NCI-H1694 treated with DMSO at 0.1 percent for 48 hours (cell line): ENCODE data around the gene ADARB2.

Source experiments
- DNase-seq: peaks from one replicate; lab custom pipeline; 2025; lab: John Stamatoyannopoulos, UW

The ADARB2 gene

DNA sequence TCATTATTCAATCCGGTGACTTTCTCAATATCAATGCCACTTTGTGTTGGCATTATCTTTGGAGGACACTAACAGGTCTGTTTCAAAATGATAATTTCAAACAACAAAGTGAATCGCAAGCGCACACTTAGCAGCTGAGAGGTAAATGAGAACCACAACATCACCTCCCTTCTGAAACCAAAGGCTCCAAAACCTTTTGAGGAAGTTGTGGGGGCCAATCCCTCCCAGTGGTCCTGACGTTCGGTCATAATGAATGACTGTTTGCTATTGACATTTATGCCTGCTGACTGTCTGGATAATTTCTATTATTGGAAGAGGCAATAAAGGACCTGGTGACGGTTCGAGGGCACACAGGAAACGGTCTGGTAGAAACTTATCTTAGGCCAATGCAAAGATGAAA is 1.8 kb downstream of the ADARB2 start:
- DNase-seq = no peak

DNA sequence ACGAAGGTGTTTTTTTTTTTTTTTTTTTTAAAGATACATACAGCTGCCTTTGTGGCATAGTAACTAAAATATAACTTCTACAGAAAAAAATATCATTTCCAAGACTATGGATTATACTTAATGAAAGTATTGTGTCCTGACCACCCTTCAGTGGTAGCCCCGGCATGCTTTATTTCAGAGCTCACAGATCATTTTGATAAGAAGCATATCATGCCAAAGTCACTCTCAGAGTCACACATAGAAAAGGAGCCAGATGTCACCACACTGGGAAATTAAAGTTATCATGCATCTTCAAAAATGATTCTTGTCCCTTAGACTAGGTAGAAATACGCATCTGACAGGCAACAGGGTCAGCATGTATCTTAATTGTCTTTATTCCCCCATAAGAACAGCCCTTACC is 3.0 kb downstream of the ADARB2 start:
- DNase-seq = peak; percentile 32

- DNase-seq = peak; percentile 21
These were observed 3.6 kb downstream of the ADARB2 start for GRCh38 chr10:1733720-1734119.

DNA sequence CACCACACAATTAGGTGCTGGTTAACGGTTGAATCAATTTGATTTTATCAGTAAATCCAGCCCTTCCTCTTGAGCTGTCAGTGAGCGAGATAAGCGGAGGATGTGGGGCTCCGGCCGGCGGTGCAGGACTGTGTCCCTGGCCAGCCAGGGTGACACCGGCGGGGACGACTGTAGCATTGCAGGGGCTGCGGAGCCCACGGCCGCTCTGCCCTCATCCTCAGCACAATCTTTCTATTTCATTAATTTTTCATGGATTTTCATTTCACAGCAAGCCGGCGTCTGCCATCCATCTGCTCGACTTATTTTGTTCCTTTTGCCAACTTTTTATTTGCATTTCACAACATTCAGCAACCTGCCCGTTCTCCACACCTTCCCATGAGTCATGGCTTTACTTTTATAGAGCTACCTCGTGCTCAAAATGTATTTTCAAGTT is 4.7 kb downstream of the ADARB2 start:
- peak; percentile 61 for DNase-seq

- peak; percentile 36 for DNase-seq
These were observed 5.7 kb downstream of the ADARB2 start for GRCh38 chr10:1731592-1731991.

DNA sequence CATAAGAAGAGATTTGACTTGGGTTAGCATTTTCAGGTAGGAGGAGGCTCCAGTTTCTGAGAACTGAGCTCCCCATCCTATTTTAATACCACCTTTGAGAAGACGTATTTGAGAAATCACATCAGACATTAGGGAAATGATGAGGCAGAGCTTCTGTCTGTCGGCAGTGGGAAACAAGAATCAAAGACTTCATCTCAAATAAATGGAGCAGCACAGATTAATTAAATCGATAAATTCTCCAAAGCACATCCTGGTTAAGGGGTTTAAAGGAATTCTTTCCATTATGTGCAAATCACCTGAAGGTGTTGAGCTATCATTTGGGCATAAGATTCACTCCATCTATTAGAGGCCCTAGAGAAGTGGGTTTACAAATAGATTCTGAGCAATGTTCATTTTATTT is 7.6 kb downstream of the ADARB2 start:
- no peak for DNase-seq

DNA sequence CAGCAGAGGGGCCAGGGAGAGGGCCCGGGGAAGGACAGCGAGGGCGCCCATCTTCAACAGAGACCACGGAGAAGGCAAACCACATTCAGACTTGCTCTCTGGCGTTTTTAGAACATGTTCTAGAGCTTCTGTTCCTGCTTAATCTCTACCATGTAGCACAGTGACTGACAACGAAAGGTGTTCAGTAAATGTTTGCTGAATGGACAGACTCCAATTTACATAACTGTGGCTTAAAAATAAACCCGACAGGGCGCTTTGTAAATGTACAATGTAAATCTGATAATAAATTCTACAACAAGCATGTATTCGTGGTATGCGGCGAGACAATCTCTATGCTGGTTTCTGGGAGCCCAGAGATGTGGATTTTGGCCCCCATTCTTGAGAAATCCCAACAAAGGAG is 10.5 kb downstream of the ADARB2 start:
- DNase-seq = no peak

- no peak for DNase-seq
These were observed 12.3 kb downstream of the ADARB2 start for GRCh38 chr10:1724921-1725488.

GRCh38 chr10:1716839-1717238 is 20.5 kb downstream of the ADARB2 start:
- no peak for DNase-seq

- DNase-seq = no peak
These were observed 21.5 kb downstream of the ADARB2 start for GRCh38 chr10:1715821-1716220.

DNA sequence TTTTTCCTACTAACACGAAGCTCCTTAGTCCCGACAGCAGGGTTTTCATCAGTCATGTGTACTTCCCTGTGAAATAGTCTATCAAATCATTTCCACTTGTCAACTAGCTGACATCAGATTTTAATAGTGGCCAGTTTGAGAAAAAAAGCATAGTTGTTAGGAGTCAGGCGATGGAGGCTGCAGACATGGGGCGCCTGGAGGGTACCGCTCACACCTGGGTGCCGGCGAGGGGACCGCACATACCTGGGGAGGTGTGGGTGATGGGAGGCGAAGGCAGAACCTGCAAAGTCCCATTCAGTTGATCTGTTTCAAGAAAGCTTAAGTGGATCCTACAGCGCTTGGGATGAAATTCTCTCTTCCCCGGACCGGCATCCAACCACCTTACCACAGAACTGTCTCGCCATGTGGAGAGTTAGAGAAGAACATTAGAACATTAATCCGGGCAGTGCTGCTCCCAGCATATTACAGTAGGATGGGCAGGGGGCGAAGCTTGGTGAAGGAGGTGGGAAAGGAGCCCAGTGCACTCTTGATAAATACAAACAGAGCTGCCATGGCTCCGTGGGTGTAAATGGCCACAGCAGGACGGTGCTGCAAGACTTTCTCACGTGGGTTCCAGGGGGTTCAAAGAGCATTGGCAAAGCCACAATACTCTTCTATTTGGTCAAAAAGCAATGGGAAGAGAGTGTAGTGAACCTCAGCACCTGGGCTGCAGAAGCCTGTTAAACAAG is 24.2 kb downstream of the ADARB2 start:
- DNase-seq = no peak

GRCh38 chr10:1712314-1712713 is 25.0 kb downstream of the ADARB2 start:
- no peak for DNase-seq

DNA sequence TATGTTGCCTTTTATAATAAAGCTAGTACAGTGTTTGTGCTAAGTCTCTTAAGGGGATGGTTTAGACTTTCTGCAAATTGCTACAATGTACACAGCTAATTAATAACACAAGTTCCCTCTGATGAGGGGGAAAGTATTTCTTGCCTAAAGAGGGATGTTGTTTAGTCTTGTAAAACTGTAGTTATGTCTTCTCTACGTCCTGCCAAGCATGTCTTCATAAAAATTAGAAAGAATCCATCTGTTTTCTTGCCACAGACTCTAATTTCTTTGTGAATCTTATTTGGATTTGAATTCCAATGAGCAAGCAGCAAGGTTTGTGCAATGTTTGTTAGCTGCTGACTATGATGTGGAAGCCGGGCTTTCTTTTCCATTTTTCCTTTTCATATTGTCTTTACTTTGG is 28.2 kb downstream of the ADARB2 start:
- DNase-seq = no peak

DNA sequence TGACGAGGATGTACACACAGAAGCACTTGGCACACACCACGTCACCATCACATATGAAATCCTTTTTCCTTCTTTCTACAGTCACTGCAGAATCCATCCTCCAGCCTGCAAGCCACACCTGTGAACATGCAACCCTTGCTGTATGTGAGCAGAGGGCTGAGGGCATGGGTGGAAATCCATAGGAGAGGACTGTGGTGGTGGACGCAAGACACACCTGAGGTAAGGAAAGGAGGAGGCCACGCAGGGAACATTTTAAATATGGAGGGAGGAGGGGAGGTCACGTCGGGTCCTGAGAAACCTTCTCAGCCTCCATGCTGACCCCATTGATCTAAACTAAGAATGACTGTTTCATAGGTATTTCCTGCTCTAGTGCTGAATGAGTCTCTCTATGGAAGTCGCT is 28.6 kb downstream of the ADARB2 start:
- no peak for DNase-seq

DNA sequence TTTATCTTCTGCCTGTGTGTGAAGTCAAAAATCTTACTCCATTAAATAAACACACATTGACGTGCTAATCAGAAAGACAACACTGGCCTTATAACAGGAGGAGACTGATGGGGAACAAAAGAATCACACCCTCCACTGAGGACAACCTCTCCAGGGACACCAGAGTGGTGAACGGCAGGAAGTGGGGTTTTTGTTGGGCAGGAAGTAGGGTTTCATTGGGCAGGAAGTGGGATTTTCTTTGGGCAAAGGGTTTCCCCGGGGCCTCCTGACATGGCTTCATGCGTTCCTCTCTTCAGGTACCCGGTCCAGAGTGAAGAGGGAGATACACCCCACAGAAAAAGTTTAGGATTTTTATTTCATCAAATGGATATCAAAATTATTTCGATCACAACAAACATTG is 30.6 kb downstream of the ADARB2 start:
- no peak for DNase-seq

DNA sequence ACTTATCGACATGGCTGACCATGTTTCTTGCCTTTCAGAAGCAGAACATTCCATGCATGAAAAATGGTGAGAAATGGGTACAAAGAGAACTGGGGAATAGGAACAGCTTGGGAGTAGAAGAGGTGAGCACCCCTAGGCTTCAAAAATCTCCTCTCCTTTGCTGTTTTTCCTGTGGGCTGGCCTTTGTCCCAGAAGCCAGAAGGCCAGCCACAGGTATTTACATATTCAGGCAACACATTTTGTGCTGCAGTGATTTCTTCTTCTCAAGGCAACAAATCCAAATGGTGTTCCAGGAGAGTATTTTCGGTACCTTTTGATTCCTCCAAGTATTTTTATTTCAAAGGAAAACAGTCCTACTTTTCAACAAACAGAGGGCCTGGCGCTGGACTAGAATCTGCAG is 31.1 kb downstream of the ADARB2 start:
- DNase-seq = no peak

DNA sequence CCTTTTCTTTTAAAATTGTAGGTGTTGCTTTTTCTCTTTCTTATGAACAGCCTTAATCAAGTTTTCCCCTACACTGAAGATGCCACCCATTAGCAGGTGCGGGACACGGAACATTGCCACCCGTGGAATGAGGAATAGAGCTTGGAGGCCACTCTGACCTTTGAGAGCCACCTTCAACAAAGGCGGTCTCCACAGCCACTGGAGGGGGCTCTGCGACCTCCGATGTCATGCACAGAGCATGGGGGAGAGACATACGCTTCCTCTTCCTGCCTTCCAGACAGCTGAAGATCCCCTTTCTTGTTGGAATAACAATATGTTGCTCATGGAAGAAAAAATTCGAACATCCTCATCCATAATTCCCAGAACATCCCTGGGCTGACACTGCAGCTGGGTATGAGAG is 39.1 kb downstream of the ADARB2 start:
- DNase-seq = no peak

GRCh38 chr10:1696106-1696505 is 41.2 kb downstream of the ADARB2 start:
- no peak for DNase-seq

DNA sequence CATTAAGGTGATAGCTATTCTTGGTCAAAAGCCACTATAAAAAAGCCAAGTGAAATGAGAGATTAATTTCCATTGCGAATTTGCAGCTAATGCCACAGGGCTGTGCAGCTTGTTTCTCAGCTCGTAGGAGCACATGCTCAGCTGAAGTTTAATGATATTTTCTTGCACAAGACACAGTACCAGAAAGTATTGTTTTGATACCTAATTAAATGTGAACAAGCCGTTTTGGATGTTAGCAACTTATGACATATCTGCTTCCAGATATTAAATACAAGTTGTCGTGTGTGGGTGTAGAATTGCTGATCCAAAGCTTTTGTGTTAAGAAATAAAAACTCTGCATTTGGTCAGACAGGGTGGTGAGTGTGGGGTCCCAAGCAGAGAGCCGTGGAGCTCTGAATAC is 47.2 kb downstream of the ADARB2 start:
- DNase-seq = no peak

- no peak for DNase-seq
These were observed 48.8 kb downstream of the ADARB2 start for GRCh38 chr10:1688531-1688930.

DNA sequence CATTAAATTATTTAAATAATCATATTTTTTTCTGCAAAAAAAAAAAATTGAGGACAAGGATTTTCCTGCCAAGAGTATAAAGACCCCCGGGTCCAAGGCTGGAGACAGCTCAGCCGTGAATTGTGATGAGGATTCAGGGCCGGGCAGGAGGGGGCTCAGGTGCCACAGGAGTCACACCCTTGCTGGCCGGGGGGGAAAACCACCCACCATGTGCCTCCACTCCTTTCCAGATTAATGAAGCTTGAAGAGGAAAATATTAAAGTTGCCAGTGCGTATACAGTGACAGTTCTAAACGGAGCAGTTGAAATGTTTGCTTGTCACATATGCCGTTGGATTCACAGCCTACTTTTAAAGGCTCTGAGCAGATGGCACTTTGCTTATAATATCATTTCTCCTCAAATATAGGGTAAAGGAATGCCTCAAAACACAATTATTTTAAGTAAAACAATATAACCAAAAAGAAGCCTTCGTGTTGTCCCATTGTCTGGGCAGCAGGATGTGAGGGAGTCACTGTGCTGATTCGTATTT is 49.6 kb downstream of the ADARB2 start:
- DNase-seq = peak; percentile 60

DNA sequence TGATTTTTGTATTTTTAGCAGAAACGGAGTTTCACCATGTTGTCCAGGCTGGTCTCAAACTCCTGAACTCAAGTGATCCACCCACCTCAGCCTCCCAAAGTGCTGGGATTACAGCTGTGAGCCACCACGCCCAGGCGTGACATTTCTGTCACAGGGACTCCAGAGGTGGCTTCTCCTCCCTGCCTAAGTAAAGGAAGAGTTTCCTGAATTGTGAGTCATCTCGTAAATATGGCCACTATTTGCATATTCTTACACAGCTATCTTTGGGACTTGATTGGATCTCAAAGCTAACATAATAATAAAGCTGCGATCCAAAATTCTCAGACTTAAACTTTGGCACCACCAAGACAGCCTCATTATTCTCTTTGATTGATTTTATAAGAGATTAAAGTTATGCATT is 50.1 kb downstream of the ADARB2 start:
- DNase-seq = no peak

DNA sequence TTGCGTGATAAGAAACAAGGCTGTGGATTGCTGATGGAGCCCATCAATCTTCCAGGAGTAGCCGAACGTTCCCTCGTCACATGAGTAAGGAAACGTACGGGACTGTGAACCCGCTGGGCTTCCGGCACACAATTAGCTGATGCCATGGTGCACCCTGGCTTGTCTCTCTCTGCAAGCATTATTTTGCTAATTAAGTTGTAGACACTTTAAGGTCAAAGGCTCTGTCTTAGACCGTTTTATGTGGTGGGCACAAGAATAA is 50.9 kb downstream of the ADARB2 start:
- DNase-seq = no peak
